PC-3 (cell line): Measurements from ENCODE around the gene ZNF606.

Source experiments
- CTCF ChIP-seq: fragments of 300-600 bp; sonication (generic); conservative IDR thresholded peaks from 2 replicates; pipeline ENCODE4 v1.5.1; 2017; ENCODE audit warnings: antibody characterized with exemption, low read depth, mild to moderate bottlenecking, low read length
- EZH2 ChIP-seq: fragments of 300-600 bp; sonication (generic); IDR thresholded peaks from one replicate; pipeline ENCODE4 v1.6.1; 2017; ENCODE audit warnings: antibody characterized with exemption, mild to moderate bottlenecking, low read length; ENCODE audit not compliant: unreplicated experiment
- EZH2phosphoT487 ChIP-seq: fragments of 300-600 bp; sonication (generic); IDR thresholded peaks from 2 replicates; pipeline ENCODE4 v1.6.1; 2018; ENCODE audit warnings: mild to moderate bottlenecking, antibody characterized with exemption, low read length, borderline replicate concordance

GRCh38 chr19:58038688-58039204, 36.1 kb upstream of the ZNF606 start:
- TF ChIP-seq CTCF (no peak), EZH2 (no peak), EZH2phosphoT487 (no peak)
